ENCODE data around the gene GPR31.

- no peak for TF ChIP-seq CTCF (IDR thresholded peaks at IDR 0.05; ENCODE audit: insufficient read depth, low read depth, low read length)
- TF ChIP-seq EZH2 (IDR thresholded peaks at IDR 0.05; ENCODE audit: insufficient read depth, low read length) = no peak
These were observed 6.7 kb downstream of the GPR31 start for GRCh38 chr6:167150941-167151549.

Data from astrocyte (in vitro differentiated cells and primary cell).